ENCODE measurements around the gene RERE.

The RERE gene

GRCh38 chr1:8398086-8398485 lies 419.4 kb downstream of the RERE start:
- DNase-seq (ENCODE audit: low read depth), result no peak
- H3K4me3 ChIP-seq (ENCODE audit: low read depth, low read length), result no peak overlapping the region
- TF ChIP-seq CTCF (IDR thresholded peaks at IDR 0.05; ENCODE audit: insufficient read depth, low read depth, low read length, missing control alignments), result no peak

- peak; percentile 86 for DNase-seq (ENCODE audit: low read depth)
- no peak for TF ChIP-seq CTCF (IDR thresholded peaks at IDR 0.05; ENCODE audit: insufficient read depth, low read depth, low read length, missing control alignments)
- no peak overlapping the region for H3K4me3 ChIP-seq (ENCODE audit: low read depth, low read length)
Observed at GRCh38 chr1:8397511-8397910, 419.9 kb downstream of the RERE start.

GRCh38 chr1:8396786-8397406 lies 420.5 kb downstream of the RERE start:
- H3K4me3 ChIP-seq (ENCODE audit: low read depth, low read length), result no peak overlapping the region

GRCh38 chr1:8396083-8396785 lies 421.2 kb downstream of the RERE start:
- DNase-seq (ENCODE audit: low read depth), result no peak
- no peak for TF ChIP-seq CTCF (IDR thresholded peaks at IDR 0.05; ENCODE audit: insufficient read depth, low read depth, low read length, missing control alignments)

More at GRCh38 chr1:8396786-8397406, 420.5 kb downstream of the RERE start:
- peak; percentile 69 for DNase-seq (ENCODE audit: low read depth)
- TF ChIP-seq CTCF (IDR thresholded peaks at IDR 0.05; ENCODE audit: insufficient read depth, low read depth, low read length, missing control alignments), result no peak

GRCh38 chr1:8395433-8395866 lies 422.0 kb downstream of the RERE start:
- peak overlapping the region; percentile 15 for H3K4me3 ChIP-seq (ENCODE audit: low read depth, low read length)
- no peak for TF ChIP-seq CTCF (IDR thresholded peaks at IDR 0.05; ENCODE audit: insufficient read depth, low read depth, low read length, missing control alignments)
- DNase-seq (ENCODE audit: low read depth), result peak; percentile 56

More at GRCh38 chr1:8396083-8396785, 421.2 kb downstream of the RERE start:
- H3K4me3 ChIP-seq (ENCODE audit: low read depth, low read length), result no peak overlapping the region

- no peak for DNase-seq (ENCODE audit: low read depth)
- TF ChIP-seq CTCF (IDR thresholded peaks at IDR 0.05; ENCODE audit: insufficient read depth, low read depth, low read length, missing control alignments), result no peak
- H3K4me3 ChIP-seq (ENCODE audit: low read depth, low read length), result no peak overlapping the region
Observed at GRCh38 chr1:8394456-8395321, 422.8 kb downstream of the RERE start.
